GM18951 (cell line): ENCODE data around the gene AGAP9.

ENCODE experiments used
- POLR2A ChIP-seq: IDR thresholded peaks from 4 replicates; pipeline ENCODE4 v1.6.1; 2011; ENCODE audit warnings: mild to moderate bottlenecking; ENCODE audit not compliant: insufficient read length, insufficient read depth; ENCODE audit errors: extremely low read depth
- in situ Hi-C: fragments of 300-500 bp; cut with MboI; formaldehyde crosslinking; loops from one replicate; pipeline ENCODE4 v1.12.0; 2022; ENCODE audit warnings: low sequenced_read_pairs, mixed read lengths, inconsistent platforms; ENCODE audit not compliant: unreplicated experiment

Gene AGAP9

DNA sequence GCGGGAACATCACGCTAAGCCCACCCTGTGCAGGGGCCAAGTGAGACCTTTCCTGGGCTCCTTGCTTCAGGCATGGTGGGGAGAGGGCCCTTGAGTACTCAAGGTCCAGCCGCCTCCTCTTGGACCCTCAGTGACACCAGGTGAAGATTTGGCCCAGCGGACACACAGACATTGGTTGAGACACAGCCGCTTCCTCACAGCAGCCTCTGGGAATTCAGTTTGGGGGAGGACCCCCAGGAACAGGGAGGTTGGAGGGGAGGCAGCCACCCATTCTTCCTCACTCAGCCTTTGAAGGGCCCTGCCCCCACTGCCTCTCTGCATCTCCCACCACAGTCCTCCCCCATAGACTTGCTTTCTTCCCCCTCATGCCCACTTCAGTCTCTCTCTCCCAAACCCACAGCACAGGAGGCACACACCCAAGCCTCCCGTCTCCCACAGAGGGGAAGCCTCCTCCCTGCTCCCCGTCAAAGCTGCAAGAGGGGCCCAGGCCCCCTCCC, 71.4 kb downstream of the AGAP9 start:
- in situ Hi-C loops = no loop called here
- TF ChIP-seq POLR2A = no peak
